GM21526 (cell line): ENCODE results near the gene ALDH3B2.
"Not testable (repeated sequence)": the region's sequence is repeated elsewhere in the genome, so short reads cannot be mapped to it uniquely, and the experiment has no call there.

Experiments used
- ATAC-seq: cut with Tn5 transposase; IDR thresholded peaks from one replicate; pipeline ENCODE4 v1.9.1; 2021; ENCODE audit warnings: moderate library complexity; ENCODE audit not compliant: unreplicated experiment, low FRiP score

ALDH3B2 gene

DNA sequence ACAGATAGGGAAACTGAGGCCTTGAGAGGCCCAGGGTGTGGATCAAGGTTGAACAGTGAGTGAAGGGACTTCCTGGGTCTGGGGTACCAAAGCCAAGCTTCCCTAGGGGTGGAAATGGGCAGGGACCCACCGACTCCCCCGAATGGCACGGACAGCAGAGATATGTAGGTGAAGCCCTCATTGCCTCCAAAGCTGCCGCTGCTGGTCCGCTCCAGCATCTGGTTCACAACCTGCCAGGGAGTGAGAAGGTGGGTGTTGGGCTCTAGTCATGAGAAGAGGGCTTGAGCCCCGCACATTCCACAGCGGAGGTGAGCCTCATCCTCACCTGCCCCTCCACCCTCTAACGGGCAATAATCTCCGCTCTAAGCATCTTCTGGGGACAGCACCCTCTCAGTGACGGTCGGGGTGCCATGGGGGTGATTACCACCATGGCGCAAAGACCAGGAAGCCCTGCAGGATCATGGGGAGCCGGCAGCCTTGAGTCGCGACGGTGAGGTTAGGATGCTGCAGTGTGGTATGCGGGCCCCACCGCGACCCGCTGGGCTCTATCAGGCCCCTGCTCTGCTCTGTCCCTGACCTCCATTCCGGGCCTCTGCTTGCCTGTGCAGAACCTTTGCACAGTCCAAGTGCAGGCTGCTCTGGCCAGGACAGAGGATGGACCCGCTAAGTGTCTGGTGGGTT is 10.8 kb downstream of the ALDH3B2 start:
- ATAC-seq, result no peak

DNA sequence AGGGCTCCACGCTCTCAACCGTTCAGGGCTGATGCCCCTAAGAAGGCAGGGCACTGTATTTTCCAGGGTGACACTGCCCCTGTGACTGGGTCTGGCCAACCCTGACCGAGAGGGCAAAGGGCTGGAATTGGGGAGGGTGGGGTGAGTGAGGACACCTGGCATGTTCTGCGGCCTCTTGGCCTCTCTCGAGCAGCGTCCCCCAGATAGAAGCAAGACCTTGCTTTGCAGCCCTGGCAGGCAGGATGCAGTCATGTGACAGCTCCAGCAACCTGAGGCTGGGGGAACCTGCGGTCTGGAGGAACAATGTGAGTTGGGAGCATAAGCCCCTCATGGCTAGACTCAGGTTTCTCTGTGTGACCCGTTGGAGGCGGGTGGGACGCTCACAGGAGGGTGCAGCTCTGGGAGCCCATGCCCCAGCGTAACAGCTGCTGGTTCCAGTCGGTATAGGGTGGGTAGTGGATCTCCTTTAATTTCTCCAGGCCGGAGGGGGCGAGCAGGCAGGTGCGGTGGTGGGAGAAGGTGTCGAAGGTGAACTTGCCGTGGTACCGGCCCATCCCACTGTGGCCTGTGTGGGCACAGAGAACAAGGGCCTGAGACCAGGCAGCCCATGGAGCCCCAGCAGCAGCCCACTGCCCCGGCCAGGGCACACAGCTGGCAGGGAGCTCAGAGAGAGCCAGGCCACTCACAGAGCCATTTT is 11.4 kb downstream of the ALDH3B2 start:
- no peak for ATAC-seq

DNA sequence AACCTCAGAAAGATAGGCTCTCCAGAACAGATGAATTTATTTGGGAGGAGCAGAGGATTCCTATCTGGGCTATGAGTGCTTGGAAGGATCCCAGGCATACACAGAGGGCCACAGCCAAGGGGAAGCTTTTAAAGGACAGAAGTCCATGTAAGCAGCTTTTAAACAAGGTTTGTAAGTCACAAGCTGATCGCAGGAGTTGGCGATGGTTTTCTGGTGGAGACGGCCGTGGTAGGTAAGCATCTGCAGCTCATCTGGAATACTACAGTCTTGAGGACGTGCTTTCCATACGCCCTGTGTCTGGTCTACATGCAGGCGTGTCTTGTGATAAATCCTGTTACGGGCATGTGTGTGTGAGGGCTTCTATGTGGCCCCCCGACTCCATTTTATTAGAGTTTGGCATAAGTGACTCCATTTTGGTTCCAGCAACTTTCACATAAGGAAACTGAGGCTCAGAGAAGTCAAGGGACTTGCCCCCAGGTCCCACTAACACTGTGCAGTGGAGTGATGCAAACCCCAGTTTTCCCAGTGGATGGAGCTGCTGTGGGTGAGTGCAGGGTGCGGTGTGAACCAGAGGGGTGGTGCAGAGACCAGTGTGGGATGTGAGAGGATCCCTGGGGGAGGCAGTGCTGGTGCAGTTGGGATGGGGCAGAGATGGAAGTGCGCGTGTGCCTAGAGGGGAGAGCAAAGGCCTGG is 12.1 kb downstream of the ALDH3B2 start:
- ATAC-seq, result no peak

DNA sequence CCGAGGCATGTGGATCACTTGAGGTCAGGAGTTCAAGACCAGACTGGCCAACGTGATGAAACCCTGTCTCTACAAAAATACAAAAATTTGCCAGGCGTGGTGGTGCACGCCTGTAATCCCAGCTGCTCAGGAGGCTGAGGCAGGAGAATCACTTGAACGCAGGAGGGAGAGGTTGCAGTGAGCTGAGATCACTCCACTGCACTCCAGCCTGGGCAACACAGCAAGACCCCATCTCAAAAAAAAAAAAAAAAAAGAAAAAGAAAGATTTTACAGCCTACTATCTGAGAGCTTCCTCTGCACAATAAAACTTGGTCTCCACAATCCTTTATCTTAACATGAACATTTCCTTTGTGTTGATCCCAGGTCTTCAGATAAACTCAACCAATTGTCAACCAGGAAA is 13.7 kb downstream of the ALDH3B2 start:
- not testable (repeated sequence) for ATAC-seq

DNA sequence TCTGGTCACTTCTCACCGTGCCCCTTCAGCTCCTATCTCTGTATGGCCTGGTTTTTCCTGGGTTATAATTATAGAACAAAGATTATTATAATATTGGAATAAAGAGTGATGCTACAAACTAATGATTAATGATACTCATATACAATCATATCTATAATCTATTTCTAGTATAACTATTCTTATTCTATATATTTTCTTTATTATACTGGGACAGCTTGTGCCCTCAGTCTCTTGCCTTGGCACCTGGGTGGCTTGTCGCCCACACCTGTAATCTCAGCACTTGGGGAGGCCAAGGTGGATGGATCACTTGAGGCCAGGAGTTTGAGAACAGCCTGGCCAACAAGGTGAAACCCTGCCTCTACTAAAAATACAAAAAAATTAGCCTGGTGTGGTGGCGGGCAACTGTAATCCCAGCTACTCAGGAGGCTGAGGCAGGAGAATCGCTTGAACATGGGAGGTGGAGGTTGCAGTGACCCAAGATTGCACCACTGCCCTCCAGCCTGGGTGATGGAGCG is 14.7 kb downstream of the ALDH3B2 start:
- not testable (repeated sequence) for ATAC-seq

DNA sequence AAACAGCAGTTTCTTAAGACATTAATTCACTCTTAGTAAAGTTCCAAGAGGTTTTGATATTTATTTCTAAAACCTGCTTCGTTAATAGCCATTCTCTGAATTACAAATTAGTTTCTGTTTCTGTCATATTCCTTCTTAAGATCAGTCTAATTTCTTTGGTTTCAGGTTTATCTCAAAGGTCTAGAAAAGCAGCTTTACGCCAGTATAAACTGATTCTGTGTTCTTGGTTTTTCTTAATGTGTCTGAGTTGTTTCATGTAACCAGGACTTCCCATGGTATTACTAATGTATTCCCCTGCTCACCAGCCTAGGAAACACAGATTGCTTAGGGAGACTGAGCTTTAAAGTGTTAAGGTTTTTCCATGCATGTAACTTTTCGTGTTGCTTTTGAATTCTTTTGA is 17.1 kb downstream of the ALDH3B2 start:
- no peak for ATAC-seq

DNA sequence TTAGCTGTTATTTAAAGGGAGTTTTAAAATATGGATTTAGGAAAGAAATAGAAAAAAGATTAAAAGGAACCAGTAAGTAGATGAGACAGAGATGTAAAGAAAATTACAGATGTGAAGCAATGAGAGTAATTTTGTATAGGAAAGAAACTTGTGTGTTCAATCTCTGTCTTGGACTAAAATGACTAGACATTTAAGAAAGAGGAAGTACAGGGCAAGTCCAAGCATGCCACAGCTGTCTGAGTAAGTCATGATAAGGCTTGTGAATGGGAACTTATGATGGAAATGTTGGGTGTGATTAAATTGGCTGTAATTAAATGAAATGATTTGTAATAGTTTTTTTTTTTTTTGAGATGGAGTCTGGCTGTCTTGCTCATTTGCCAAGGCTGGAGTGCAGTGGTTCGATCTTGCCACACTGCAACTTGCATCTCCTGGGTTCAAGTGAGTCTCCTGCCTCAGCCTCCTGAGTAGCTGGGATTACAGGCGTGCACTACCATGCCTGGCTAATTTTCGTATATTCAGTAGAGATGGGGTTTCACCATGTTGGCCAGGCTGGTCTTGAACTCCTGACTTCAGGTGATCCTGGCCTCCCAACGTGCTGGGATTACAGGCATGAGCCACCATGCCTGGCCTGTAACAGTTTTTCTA is 18.0 kb downstream of the ALDH3B2 start:
- ATAC-seq, result no peak

DNA sequence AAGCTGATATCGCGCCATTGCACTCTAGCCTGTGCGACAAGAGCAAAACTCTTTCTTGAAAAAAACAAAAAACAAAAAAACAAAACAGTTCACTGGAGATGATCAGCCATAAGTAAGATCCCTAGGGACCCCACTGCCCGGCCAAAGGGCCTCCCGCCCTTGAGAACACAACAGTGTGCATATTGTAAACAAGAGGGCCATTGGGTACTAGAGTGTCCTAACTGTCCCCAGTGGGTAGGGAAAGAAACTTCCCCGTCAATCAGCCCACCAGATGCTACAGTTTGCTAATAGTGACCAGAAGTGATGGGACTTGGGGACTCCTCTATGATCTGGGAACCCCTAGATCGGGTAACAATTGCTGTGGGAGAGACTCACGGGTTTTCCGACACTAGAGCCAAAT is 20.2 kb downstream of the ALDH3B2 start:
- no peak for ATAC-seq

DNA sequence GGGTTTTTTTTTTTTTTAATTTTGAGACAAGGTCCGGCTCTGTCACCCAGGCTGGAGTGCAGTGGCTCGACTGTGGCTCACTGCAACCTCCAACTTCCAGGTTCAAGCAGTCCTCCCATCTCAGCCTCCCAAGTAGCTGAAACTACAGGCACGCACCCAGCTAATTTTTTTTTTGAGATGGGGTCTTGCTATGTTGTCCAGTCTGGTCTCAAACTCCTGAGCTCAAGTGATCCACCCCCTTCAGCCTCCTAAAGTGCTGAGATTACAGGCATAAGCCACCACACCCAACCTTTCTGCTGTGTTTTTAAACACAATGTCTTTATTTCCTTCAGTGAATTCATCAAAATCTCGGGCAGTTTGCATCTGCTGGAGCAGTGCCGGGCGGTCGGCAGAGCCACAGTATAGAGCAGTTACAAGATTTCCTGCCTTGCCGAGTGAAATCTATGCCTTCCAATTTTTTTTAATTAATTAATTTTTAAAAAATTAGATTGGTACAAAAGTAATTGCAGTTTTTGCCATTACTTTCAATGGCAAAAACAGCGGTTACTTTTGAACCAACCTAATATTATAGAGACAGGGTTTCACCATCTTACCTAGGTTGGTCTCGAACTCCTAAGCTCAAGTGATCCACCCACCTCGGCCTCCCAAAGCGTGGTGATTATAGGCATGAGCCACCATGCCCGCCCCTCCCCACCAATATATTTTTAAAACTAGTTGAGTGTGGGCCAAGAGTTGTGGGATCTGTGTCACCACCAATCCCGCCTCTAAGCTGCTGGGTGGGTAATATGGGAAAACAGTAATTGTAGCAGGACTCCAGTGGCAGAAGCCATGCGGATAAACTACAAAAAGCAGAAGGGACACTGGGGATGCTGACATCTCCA is 21.2 kb downstream of the ALDH3B2 start:
- no peak for ATAC-seq

DNA sequence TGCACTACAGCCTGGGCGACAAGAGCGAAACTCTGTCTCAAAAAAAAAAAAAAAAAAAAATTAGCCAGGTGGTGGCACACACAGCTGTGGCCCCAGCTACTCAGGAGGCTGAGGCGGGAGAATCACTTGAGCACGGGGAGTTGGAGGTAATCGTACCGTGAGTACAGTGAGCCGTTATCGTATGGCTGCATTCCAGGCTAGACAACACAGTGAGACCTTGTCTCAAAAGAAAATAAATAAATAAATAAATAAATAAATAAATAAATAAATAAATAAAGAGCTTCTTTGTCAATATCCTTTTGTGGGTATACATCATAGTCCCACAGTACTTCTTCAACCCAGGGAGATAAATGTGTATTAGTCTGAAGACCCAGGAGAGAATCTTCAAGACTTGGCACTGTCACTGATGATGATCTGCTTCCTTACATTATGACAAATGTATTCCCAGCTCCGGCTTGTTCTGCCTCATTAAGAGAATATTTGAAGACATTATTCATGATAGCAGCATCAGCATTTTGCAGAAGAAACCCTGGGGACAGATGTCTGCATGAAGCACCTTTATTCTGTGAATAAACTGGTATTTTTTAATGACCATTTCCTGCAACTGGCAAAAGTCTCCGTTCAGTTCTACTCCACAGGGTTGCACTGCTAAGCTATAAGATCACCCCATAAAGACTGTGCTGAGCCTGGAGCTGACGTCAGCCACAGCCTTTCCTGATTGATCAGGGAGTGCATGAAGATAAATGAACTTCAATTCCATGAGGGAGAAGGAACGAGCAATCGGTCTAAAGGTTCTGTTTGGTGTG is 22.2 kb downstream of the ALDH3B2 start:
- ATAC-seq, result no peak

DNA sequence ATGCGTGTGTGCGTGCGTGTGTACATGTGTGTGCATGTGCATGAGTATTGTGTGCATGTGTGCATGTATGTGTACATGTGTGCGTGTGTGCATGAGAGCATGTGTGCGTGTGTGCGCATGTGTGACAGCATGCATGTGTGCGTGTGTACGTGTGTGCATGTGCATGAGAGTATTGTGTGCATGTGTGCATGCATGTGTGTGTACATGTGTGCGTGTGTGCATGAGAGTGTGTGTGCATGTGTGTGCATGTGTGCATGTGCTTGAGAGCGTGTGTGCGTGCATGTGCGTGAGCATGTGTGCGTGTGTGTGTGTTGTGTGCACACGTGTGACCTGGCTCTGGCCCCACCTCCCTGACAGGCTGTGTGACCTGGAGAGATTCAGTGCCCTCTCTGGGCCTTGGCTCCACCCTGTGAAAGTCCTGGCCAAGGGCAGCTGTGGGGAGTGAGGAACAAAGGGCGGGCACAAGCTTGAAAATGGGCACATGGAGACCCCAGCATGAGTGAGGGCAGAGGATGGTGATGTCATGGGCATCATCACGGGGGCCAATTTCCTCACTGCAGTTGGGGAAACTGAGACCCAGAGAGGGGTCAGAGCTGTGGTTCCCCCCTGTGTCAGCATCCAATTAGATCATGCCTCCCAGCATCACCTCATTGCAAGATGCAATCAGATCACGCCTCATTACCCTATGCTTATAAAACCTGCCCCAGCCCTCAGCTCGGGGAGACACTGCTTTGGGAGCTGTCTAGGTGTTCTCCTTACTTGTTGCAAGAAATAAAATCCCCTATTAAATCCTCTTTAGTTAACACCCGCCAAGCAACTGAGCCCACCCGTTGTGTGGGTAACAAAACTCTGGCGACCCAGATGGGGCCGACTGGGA is 24.6 kb downstream of the ALDH3B2 start:
- ATAC-seq, result no peak

DNA sequence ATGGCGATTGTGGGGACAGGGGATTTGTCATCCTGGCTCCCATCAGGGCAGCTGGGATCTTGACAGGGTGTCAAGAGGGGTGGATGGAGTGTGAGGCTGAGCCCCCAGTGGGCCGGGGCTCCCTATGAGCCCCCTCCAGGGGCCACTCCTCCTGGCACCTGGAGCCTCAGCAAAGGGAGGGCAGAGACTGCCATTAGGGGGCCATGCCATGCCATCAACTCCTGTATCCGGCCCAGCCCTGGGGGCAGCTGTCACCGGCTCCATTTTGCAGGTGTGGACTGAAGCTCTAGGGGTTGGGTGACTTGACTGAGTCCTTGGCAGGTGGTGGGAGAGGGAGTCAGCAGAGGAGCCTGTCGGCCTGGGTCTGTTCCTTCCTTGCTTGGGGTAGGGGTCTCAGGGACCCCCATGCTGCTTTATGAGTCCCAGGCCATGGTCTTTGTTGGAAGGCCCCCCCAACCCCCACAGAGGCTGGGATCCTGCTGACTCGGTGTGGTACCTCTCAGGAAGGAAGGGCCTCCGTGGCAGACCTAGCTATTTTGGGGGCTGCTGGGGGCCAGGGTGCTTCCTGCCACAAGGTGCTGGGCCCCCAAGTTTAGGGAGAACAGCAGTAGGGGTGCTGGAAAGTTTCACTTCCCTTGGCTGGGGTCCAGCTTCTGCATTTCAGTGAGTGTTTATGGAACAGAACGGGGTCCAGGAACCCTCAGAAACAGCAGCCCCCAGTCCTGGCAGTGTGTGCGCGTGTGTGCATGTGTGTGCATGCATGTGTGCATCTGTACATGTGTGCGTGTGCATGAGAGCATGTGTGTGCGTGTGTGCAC is 25.4 kb downstream of the ALDH3B2 start:
- no peak for ATAC-seq

DNA sequence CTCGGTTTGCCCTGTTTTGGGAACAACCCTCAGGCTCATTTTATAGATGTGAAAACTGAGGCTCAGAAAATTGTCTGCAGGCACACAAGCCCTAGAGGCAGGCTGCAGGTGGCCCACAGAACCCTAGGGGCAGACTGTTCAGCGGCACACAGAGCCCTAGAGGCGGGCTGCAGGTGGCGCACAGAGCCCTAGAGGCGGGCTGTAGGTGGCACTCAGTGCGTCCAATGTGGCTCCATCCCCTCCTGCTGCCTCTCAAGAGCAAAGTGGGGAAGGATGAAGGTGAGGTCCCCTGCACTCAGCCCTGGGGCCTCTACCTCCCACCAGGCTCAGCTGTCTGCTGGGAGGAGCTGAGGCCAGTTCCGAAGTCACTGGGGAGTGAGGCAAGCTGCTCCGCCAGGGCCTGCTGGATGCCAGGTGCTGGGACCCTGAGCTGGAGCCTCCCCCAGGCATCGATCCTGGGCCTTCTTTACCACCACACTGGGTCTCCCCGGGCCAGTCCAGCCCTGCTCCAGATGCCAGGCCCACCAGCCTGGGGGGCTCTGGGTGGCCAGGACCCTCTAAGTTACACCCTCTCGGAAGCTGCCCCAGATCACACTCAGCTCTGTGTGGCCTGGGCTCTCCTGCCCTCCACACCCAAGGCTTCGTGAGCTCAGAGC is 26.2 kb downstream of the ALDH3B2 start:
- no peak for ATAC-seq

DNA sequence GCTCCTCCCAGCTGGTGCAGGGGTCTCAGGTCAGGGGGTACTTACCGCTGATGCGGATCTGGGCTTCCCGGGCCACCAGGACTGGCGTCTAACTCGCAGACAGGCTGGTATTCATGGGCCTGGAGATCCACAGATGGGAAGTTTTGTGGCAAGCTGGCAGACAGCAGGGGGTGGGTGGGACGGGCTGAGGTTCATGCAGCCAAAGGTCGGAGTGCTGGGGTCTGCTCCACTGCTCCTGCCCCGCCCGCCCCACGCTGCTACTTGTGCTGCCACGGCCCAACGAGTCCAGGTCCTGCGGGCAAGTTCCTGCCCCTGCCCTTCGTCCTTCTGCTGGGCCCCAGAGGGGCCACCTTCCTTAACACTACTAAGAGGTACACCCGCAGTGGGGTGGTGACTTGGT is 27.0 kb downstream of the ALDH3B2 start:
- ATAC-seq, result no peak

DNA sequence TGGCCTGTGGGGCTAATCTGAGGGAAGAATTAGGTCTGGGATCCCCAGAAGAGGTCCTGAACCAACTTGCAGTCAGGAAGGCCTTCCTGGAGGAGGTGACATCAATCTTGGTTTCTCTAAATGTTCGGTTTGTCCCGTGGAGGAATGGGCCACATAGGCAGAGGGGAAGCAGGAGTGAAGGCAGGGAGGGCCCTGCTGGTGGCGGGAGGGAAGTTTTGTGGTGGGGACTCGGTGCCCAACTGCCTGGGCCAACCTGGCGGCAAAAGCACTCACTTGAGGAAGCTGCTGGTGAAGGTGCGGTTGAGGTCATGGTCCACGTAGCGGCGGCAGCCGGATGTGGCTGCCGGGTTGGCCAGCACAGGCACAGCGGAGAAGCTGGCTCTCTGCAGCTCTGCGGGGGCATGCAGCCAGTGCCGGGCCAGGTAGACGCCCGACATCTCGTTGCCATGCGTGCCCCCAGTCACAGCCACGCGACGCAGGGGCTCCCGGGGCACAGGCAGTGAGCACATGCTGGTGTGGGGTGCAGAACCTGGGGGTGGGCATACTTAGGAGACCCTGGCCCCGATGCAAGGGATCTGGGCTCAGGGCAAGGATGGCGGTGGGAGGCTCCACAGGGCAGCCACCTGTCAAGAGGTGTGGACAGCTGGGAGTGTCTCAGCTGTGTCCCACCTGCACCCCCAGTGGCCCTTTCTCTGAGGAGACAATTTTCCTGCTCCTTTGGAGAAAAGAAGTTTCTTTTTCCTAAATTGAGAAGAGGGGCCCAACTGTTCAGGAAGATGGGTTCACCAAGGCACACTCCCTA is 27.7 kb downstream of the ALDH3B2 start:
- no peak for ATAC-seq
